ENCODE results near the gene DBH. TPM values are rescaled to one million over a fixed set of nuclear protein-coding genes. Genes with fewer than 3 reads are reported as not detected.

Gene DBH
- total and polyA plus RNA-seq, 2 donors (not counting 3 experiments of a cell fraction or from before 2014, with no cell fraction given): not detected

DNA sequence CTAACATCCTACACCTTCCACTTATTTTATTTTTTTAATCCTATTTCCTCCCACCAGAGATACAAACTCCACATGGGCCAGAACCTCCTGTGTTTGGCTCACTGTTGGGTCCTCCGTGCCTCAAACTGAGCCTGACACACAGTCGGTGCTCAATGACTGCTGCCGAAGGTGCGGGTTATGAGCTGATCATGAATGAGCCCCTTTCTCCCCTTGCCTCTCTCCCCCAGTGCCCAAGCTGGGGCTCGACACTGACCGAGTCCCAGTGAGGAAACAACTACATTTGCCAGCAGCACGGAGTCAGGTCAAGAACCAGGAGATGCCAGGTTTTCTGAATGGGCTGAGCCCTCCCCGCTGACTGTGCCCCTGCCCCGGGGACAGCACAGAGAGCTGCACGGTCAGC, 57.0 kb downstream of the DBH start:
- Histone ChIP-seq H3K36me3 (ENCODE audit: control insufficient read depth in 2 of 2, extremely low read depth in 1 of 2, insufficient read depth in 2 of 2, low read length in 2 of 2) (no peaks in the 10 kb centered on the region), H3K9ac (replicated peaks; ENCODE audit: extremely low read depth, insufficient read depth, low read length) (no peak overlapping the region), H3K27ac (ENCODE audit: insufficient read depth, low read depth, low read length) (no peak overlapping the region), H3K4me2 (ENCODE audit: insufficient read depth, low read length) (no peak overlapping the region), H4K20me1 (replicated peaks; ENCODE audit: control insufficient read depth, extremely low read depth, insufficient read depth, low read length) (no peaks in the 10 kb centered on the region), H2AFZ (ENCODE audit: low read depth, low read length) (no peak overlapping the region), H3K27me3 (ENCODE audit: control insufficient read depth in 2 of 2, insufficient read depth in 2 of 2, low read length in 2 of 2) (peaks cover 0 to 9% of the 10 kb centered on the region in 2 experiments), H3K4me3 (replicated peaks in 1 of 3; ENCODE audit: insufficient read depth in 1 of 3, low read depth in 1 of 3, low read length in 3 of 3) (no peak overlapping the region), H3K9me3 (replicated peaks; ENCODE audit: control insufficient read depth, insufficient read depth, low read length) (no peaks in the 10 kb centered on the region), H3K79me2 (ENCODE audit: control insufficient read depth, insufficient read depth, low read length) (no peaks in the 10 kb centered on the region), H3K4me1 (ENCODE audit: control insufficient read depth, extremely low read depth, insufficient read depth, low read length) (no peaks in the 10 kb centered on the region), H3K9me1 (replicated peaks; ENCODE audit: control insufficient read depth, extremely low read depth, insufficient read depth, low read length) (no peaks in the 10 kb centered on the region)
- ChIA-PET POLR2A (no interaction called here), CTCF (no interaction called here)
- TF ChIP-seq, protein P1, sequence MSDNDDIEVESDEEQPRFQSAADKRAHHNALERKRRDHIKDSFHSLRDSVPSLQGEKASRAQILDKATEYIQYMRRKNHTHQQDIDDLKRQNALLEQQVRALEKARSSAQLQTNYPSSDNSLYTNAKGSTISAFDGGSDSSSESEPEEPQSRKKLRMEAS (IDR thresholded peaks at IDR 0.05; ENCODE audit: insufficient read depth, insufficient read length): no peak
- TF ChIP-seq POLR2AphosphoS5 (IDR thresholded peaks at IDR 0.05; ENCODE audit: insufficient read depth, low read depth, low read length): no peak
- TF ChIP-seq, protein P2, sequence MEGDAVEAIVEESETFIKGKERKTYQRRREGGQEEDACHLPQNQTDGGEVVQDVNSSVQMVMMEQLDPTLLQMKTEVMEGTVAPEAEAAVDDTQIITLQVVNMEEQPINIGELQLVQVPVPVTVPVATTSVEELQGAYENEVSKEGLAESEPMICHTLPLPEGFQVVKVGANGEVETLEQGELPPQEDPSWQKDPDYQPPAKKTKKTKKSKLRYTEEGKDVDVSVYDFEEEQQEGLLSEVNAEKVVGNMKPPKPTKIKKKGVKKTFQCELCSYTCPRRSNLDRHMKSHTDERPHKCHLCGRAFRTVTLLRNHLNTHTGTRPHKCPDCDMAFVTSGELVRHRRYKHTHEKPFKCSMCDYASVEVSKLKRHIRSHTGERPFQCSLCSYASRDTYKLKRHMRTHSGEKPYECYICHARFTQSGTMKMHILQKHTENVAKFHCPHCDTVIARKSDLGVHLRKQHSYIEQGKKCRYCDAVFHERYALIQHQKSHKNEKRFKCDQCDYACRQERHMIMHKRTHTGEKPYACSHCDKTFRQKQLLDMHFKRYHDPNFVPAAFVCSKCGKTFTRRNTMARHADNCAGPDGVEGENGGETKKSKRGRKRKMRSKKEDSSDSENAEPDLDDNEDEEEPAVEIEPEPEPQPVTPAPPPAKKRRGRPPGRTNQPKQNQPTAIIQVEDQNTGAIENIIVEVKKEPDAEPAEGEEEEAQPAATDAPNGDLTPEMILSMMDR (IDR thresholded peaks at IDR 0.05; ENCODE audit: extremely low read depth in 1 of 2, insufficient read depth in 1 of 2, low read depth in 1 of 2, low read length in 2 of 2): no peak
- TF ChIP-seq POLR2A (IDR thresholded peaks at IDR 0.05; ENCODE audit: low read depth, low read length): no peak
- TF ChIP-seq FOS (IDR thresholded peaks at IDR 0.05; ENCODE audit: borderline replicate concordance, insufficient read depth, low read length): no peak
- no peak for TF ChIP-seq GATA2 (IDR thresholded peaks at IDR 0.05; ENCODE audit: insufficient read depth, insufficient read length, low read depth, low read length)
- TF ChIP-seq JUN (IDR thresholded peaks at IDR 0.05; ENCODE audit: borderline replicate concordance, insufficient read depth, insufficient read length, low read depth): no peak
- no peak for TF ChIP-seq MYC (IDR thresholded peaks at IDR 0.05; ENCODE audit: low read depth, low read length)
- TF ChIP-seq EZH2 (IDR thresholded peaks at IDR 0.05; ENCODE audit: borderline replicate concordance, low read depth, low read length, severe bottlenecking): no peak
- BruUV-seq (replicated peaks): no TSS peak
- dilution Hi-C loops (cut with MboI; ENCODE audit: extremely low pct_ligation_motif_present, low sequenced_read_pairs): no loop called here
- intact Hi-C loops (cut with micrococcal nuclease): no loop called here
- DNase-seq (ENCODE audit: low read depth, low spot score): no peak
- no peak for FAIRE-seq

All from endothelial cell of umbilical vein (primary cell).